Gastrocnemius medialis (tissue), 4 donors: Measurements from ENCODE around the gene REX1BD.

Experiments used
- CTCF ChIP-seq, 5 experiments: fragments of 450-650 bp in 3 of 5; fragments of 200-600 bp in 2 of 5; sonication (generic) in 2 of 5; IDR thresholded peaks in 4 of 5; conservative IDR thresholded peaks in 1 of 5; 1 replicate in 4 of 5; 2 replicates in 1 of 5; pipeline ENCODE4 v1.5.1; 2016 to 2019; ENCODE audit warnings: antibody characterized with exemption in 5 of 5, mild to moderate bottlenecking in 3 of 5, moderate library complexity in 3 of 5
- POLR2A ChIP-seq, 2 donors: fragments of 450-650 bp; IDR thresholded peaks; one replicate each; pipeline ENCODE4 v1.6.1; 2017; ENCODE audit warnings: antibody characterized with exemption in 2 of 2, mild to moderate bottlenecking in 2 of 2, moderate library complexity in 2 of 2

- TF ChIP-seq CTCF (IDR thresholded peaks at IDR 0.05 in 4 of 5, conservative IDR thresholded peaks at IDR 0.05 in 1 of 5), result no peak
- no peak for TF ChIP-seq POLR2A (IDR thresholded peaks at IDR 0.05)
Measured at GRCh38 chr19:18620311-18620710, 31.7 kb downstream of the REX1BD start.
